Prostate gland (tissue), 2 donors: Measurements from ENCODE around the gene RETSAT. TPM values are rescaled to one million over a fixed set of nuclear protein-coding genes. Genes with fewer than 3 reads are reported as not detected.

Source experiments
- DNase-seq: peaks from one replicate; pipeline ENCODE4 v3.0.0-alpha.2; 2019; ENCODE audit warnings: low spot score
- H3K27ac ChIP-seq, 2 donors: fragments of 200-600 bp; sonication (generic); 2 replicates each; pipeline ENCODE4 v1.5.1; 2017 to 2019
- H3K27me3 ChIP-seq: fragments of 200-600 bp; sonication (generic); replicated peaks from 2 replicates; pipeline ENCODE4 v1.5.1; 2019; ENCODE audit not compliant: insufficient read depth
- H3K36me3 ChIP-seq, 2 donors: fragments of 200-600 bp; sonication (generic); 1 replicate in 1 of 2; 2 replicates in 1 of 2; pipeline versions ENCODE4 v1.5.1 to v1.8.1; 2017 to 2019
- H3K4me1 ChIP-seq: fragments of 200-600 bp; sonication (generic); replicated peaks from 2 replicates; pipeline ENCODE4 v1.5.1; 2019
- H3K4me3 ChIP-seq, 2 donors: fragments of 200-600 bp; sonication (generic); 2 replicates each; pipeline ENCODE4 v1.5.1; 2017 to 2019
- H3K9me3 ChIP-seq: fragments of 200-600 bp; sonication (generic); 2 replicates; pipeline ENCODE4 v1.5.1; 2017
- POLR2A ChIP-seq: fragments of 450-650 bp; IDR thresholded peaks from one replicate; pipeline ENCODE4 v1.6.1; 2016; ENCODE audit warnings: antibody characterized with exemption, mild to moderate bottlenecking
- POLR2AphosphoS5 ChIP-seq: sonication (generic); formaldehyde crosslinking; IDR thresholded peaks from one replicate; pipeline ENCODE4 v1.6.1; 2017; ENCODE audit warnings: antibody characterized with exemption
- WGBS: methylation state at CpG from one replicate; pipeline ENCODE4 v1.1.5; 2018; 5-methylcytosine and 5-hydroxymethylcytosine counted together
- intact Hi-C: fragments of 100-400 bp; cut with DNase I; formaldehyde crosslinking; loops from one replicate; pipeline ENCODE4 v1.14.2; 2022
- total RNA-seq, 2 donors: library from RNA; depleted of rRNA; stranded (reverse); fragments of >200 nt; gene quantifications; one replicate each; pipeline ENCODE4 v1.1.0, GENCODE V29; 2016
- TF ChIP-seq, protein P1 (sequence below), 4 experiments: fragments of 200-600 bp in 2 of 4; fragments of 450-650 bp in 2 of 4; sonication (generic) in 2 of 4; IDR thresholded peaks; 1 replicate in 3 of 4; 2 replicates in 1 of 4; pipeline ENCODE4 v1.5.1; 2016 to 2019; ENCODE audit warnings: antibody characterized with exemption in 4 of 4, mild to moderate bottlenecking in 2 of 4, moderate library complexity in 2 of 4

RETSAT gene
- total RNA-seq, 2 donors from 2014 or later, result 51.1 to 72.6 TPM

GRCh38 chr2:85394976-85395375 is 40.6 kb upstream of the RETSAT start:
- no peaks in the 10 kb centered on the region for H3K9me3 ChIP-seq
- DNase-seq, result no peak
- peaks cover 21% of the 10 kb centered on the region for H3K4me1 ChIP-seq
- H3K27ac ChIP-seq, result peak overlapping the region; percentile 83 to 87
- H3K36me3 ChIP-seq, result no peaks in the 10 kb centered on the region
- TF ChIP-seq POLR2AphosphoS5 (no peak), POLR2A (no peak)
- TF ChIP-seq, protein P1, sequence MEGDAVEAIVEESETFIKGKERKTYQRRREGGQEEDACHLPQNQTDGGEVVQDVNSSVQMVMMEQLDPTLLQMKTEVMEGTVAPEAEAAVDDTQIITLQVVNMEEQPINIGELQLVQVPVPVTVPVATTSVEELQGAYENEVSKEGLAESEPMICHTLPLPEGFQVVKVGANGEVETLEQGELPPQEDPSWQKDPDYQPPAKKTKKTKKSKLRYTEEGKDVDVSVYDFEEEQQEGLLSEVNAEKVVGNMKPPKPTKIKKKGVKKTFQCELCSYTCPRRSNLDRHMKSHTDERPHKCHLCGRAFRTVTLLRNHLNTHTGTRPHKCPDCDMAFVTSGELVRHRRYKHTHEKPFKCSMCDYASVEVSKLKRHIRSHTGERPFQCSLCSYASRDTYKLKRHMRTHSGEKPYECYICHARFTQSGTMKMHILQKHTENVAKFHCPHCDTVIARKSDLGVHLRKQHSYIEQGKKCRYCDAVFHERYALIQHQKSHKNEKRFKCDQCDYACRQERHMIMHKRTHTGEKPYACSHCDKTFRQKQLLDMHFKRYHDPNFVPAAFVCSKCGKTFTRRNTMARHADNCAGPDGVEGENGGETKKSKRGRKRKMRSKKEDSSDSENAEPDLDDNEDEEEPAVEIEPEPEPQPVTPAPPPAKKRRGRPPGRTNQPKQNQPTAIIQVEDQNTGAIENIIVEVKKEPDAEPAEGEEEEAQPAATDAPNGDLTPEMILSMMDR (IDR thresholded peaks at IDR 0.05), result no peak
- 45% methylated on average over 6 of the region's 6 CpGs for WGBS
- no peak overlapping the region for H3K4me3 ChIP-seq
- no peaks in the 10 kb centered on the region for H3K27me3 ChIP-seq
- intact Hi-C loops, result no loop called here

GRCh38 chr2:85394261-85394681 is 39.9 kb upstream of the RETSAT start:
- H3K36me3 ChIP-seq, result no peaks in the 10 kb centered on the region
- no peak for DNase-seq
- H3K4me3 ChIP-seq, result no peak overlapping the region
- no peaks in the 10 kb centered on the region for H3K9me3 ChIP-seq
- no peaks in the 10 kb centered on the region for H3K27me3 ChIP-seq
- intact Hi-C loops, result no loop called here
- peaks cover 21% of the 10 kb centered on the region for H3K4me1 ChIP-seq
- peak; percentile 9 for TF ChIP-seq POLR2AphosphoS5
- TF ChIP-seq, protein P1 (IDR thresholded peaks at IDR 0.05), result no peak
- H3K27ac ChIP-seq, result peak overlapping the region; percentile 83 to 87
- 47% methylated on average over 4 of the region's 4 CpGs for WGBS

- Histone ChIP-seq H3K36me3 (no peaks in the 10 kb centered on the region), H3K4me1 (peaks cover 21% of the 10 kb centered on the region), H3K4me3 (no peak overlapping the region), H3K27me3 (no peaks in the 10 kb centered on the region), H3K27ac (peak overlapping the region; percentile 83 to 87), H3K9me3 (no peaks in the 10 kb centered on the region)
- WGBS, result 84% methylated on average over 4 of the region's 4 CpGs
- intact Hi-C loops, result no loop called here
- TF ChIP-seq POLR2AphosphoS5, result no peak
- no peak for TF ChIP-seq POLR2A
- TF ChIP-seq, protein P1 (IDR thresholded peaks at IDR 0.05), result no peak
- no peak for DNase-seq
These were observed 39.5 kb upstream of the RETSAT start for GRCh38 chr2:85393836-85394235.

GRCh38 chr2:85390941-85391669 is 36.8 kb upstream of the RETSAT start:
- no peak for TF ChIP-seq POLR2A
- TF ChIP-seq, protein P1 (IDR thresholded peaks at IDR 0.05), result peak; percentile 45 to 81 (median 56)
- TF ChIP-seq POLR2AphosphoS5, result peak; percentile 20
- no peaks in the 10 kb centered on the region for H3K9me3 ChIP-seq
- H3K36me3 ChIP-seq, result peaks cover 0 to 3% of the 10 kb centered on the region in 2 donors
- peaks cover 17% of the 10 kb centered on the region for H3K4me1 ChIP-seq
- intact Hi-C loops, result no loop called here
- 81% methylated on average over 11 of the region's 11 CpGs for WGBS
- H3K27me3 ChIP-seq, result no peaks in the 10 kb centered on the region
- no peak overlapping the region for H3K27ac ChIP-seq
- H3K4me3 ChIP-seq, result no peak overlapping the region
- peak; percentile 48 for DNase-seq
